K562 (cell line): ENCODE data around the gene RAB38. TPM values are rescaled to one million over a fixed set of nuclear protein-coding genes. Genes with fewer than 3 reads are reported as not detected.

Experiments
- ATAC-seq: fragments of 200-7000 bp; cut with Tn5 transposase; 3 replicates; pipeline ENCODE4 v1.9.1; 2020; ENCODE audit warnings: moderate library complexity
- BruUV-seq: library from RNA; stranded (reverse); fragments of 400-500 nt; replicated peaks from 2 replicates; lab custom pipeline; 2021; lab: Mats Ljungman, UMichigan
- CTCF ChIA-PET: fragments of 300-600 bp; formaldehyde crosslinking; extraction: SDS; loops from one replicate; lab custom pipeline; 2021; ENCODE audit warnings: low intra/inter-chr PET ratio; lab: Yijun Ruan, JAX
- POLR2A ChIA-PET: fragments of 300-600, 350-650 bp; sonication (Branson Sonifier 250); formaldehyde crosslinking; extraction: SDS; loops from one replicate; lab custom pipeline; 2021; ENCODE audit warnings: antibody characterized with exemption, inconsistent platforms; lab: Yijun Ruan, JAX
- DNase-seq, 4 experiments: peaks; one replicate each; pipeline versions ENCODE4 v3.0.0 to v3.0.0-alpha.2; 2011 to 2018; ENCODE audit warnings: low spot score in 3 of 4, mixed read lengths in 3 of 4; ENCODE audit errors: extremely low read depth in 1 of 4
- FAIRE-seq: peaks from 2 replicates; lab custom pipeline; 2011; peaks lifted over from hg19 to GRCh38; lab: Jason Lieb, UNC
- H2AFZ ChIP-seq: 2 replicates; pipeline ENCODE4 v1.6.0; 2011; ENCODE audit warnings: low read depth, low read length, control low read depth, inconsistent platforms
- H3K27ac ChIP-seq: fragments of 200-600 bp; 3 replicates; pipeline ENCODE4 v1.8.0; 2011; ENCODE audit warnings: low read depth, mild to moderate bottlenecking, control low read depth, inconsistent platforms, low read length, moderate library complexity, mixed read lengths; ENCODE audit errors: extremely low read depth
- H3K27me3 ChIP-seq, 2 experiments: fragments of 300-600 bp in 1 of 2; 2 replicates in 1 of 2; 3 replicates in 1 of 2; pipeline versions ENCODE4 v1.6.0 to v1.8.0; 2011; ENCODE audit warnings: inconsistent platforms in 2 of 2, low read length in 2 of 2, mild to moderate bottlenecking in 1 of 2, mixed read lengths in 1 of 2, moderate library complexity in 1 of 2; ENCODE audit not compliant: control insufficient read depth in 2 of 2, insufficient read depth in 2 of 2
- H3K36me3 ChIP-seq: fragments of 300-600 bp; 3 replicates; pipeline ENCODE4 v1.8.0; 2011; ENCODE audit warnings: mild to moderate bottlenecking, low read length, inconsistent platforms; ENCODE audit not compliant: control insufficient read depth, insufficient read depth
- H3K4me1 ChIP-seq, 2 experiments: fragments of 200-600 bp in 1 of 2; replicated peaks in 1 of 2; 2 replicates in 1 of 2; 3 replicates in 1 of 2; pipeline versions ENCODE4 v1.5.1 to v1.8.0; 2011; ENCODE audit warnings: inconsistent platforms in 2 of 2, low read length in 2 of 2, mild to moderate bottlenecking in 1 of 2, mixed read lengths in 1 of 2, moderate library complexity in 1 of 2; ENCODE audit not compliant: control insufficient read depth in 2 of 2, insufficient read depth in 2 of 2
- H3K4me2 ChIP-seq: 2 replicates; pipeline ENCODE4 v1.6.1; 2011; ENCODE audit warnings: low read length, control low read depth, inconsistent platforms, mixed read lengths; ENCODE audit not compliant: insufficient read depth
- H3K4me3 ChIP-seq: fragments of 200-600 bp; sonication (generic), shearing (Covaris generic); 2 replicates; pipeline ENCODE4 v1.5.1; 2016; ENCODE audit warnings: control low read depth, inconsistent platforms
- H3K79me2 ChIP-seq: fragments of 200-600 bp; 3 replicates; pipeline ENCODE4 v1.8.0; 2011; ENCODE audit warnings: low read length, inconsistent platforms; ENCODE audit not compliant: control insufficient read depth, insufficient read depth
- H3K9ac ChIP-seq, 2 experiments: 2 replicates each; pipeline versions ENCODE4 v1.6.0 to v1.6.1; 2011; ENCODE audit warnings: low read depth in 2 of 2, low read length in 2 of 2, control low read depth in 1 of 2, inconsistent platforms in 1 of 2, mild to moderate bottlenecking in 1 of 2, mixed read lengths in 1 of 2; ENCODE audit not compliant: insufficient read depth in 1 of 2
- H3K9me1 ChIP-seq: one replicate; pipeline ENCODE4 v1.6.0; 2011; ENCODE audit warnings: inconsistent platforms, mild to moderate bottlenecking, low read length, moderate library complexity; ENCODE audit not compliant: control insufficient read depth, insufficient read depth
- H3K9me3 ChIP-seq: replicated peaks from 2 replicates; pipeline ENCODE4 v1.5.1; 2011; ENCODE audit warnings: low read depth, low read length, inconsistent platforms; ENCODE audit not compliant: control insufficient read depth, insufficient read depth
- H4K20me1 ChIP-seq: replicated peaks from 2 replicates; pipeline ENCODE4 v1.6.1; 2011; ENCODE audit warnings: low read length, inconsistent platforms, mixed read lengths; ENCODE audit not compliant: control insufficient read depth, insufficient read depth
- CBX5 ChIP-seq: IDR thresholded peaks from 2 replicates; pipeline ENCODE4 v1.6.1; 2014; ENCODE audit warnings: low read depth, borderline replicate concordance
- CCAR2 ChIP-seq: fragments of 200-400 bp; formaldehyde crosslinking; IDR thresholded peaks from 2 replicates; pipeline ENCODE4 v1.6.1; 2017; ENCODE audit warnings: mild to moderate bottlenecking, low read depth, low read length
- EGR1 ChIP-seq: fragments of 450-650 bp; conservative IDR thresholded peaks from 2 replicates; pipeline ENCODE4 v1.6.1; 2017; ENCODE audit warnings: mild to moderate bottlenecking
- ETV1 ChIP-seq: fragments of 450-650 bp; conservative IDR thresholded peaks from 2 replicates; pipeline ENCODE4 v1.6.1; 2016; ENCODE audit warnings: missing genetic modification characterization, control low read depth, low read depth, missing compliant biosample characterization
- FOXK2 ChIP-seq, 2 experiments: fragments of 450-650 bp; IDR thresholded peaks in 1 of 2; conservative IDR thresholded peaks in 1 of 2; 2 replicates each; pipeline ENCODE4 v1.6.1; 2016; ENCODE audit warnings: low read depth in 2 of 2, mild to moderate bottlenecking in 1 of 2
- GATAD2B ChIP-seq: fragments of 450-650 bp; IDR thresholded peaks from 2 replicates; pipeline ENCODE4 v1.6.1; 2017; ENCODE audit warnings: mild to moderate bottlenecking, borderline replicate concordance
- POLR2AphosphoS5 ChIP-seq: IDR thresholded peaks from 2 replicates; pipeline ENCODE4 v1.6.1; 2011; ENCODE audit warnings: mild to moderate bottlenecking, low read depth, low read length, moderate library complexity; ENCODE audit not compliant: control insufficient read depth, insufficient read depth
- SAFB ChIP-seq: fragments of 200-400 bp; formaldehyde crosslinking; IDR thresholded peaks from 2 replicates; pipeline ENCODE4 v1.6.1; 2017; ENCODE audit warnings: low read depth, low read length, borderline replicate concordance
- SETDB1 ChIP-seq: IDR thresholded peaks from one replicate; pipeline ENCODE4 v1.6.1; 2012; ENCODE audit warnings: low read length, control low read depth, inconsistent platforms
- SMAD3 ChIP-seq: fragments of 450-650 bp; formaldehyde crosslinking; conservative IDR thresholded peaks from 2 replicates; pipeline ENCODE4 v1.4.0; 2020; ENCODE audit warnings: mild to moderate bottlenecking
- ZBTB7A ChIP-seq: IDR thresholded peaks from 2 replicates; pipeline ENCODE4 v1.6.1; 2011; ENCODE audit warnings: low read depth, mild to moderate bottlenecking, low read length, moderate library complexity, borderline replicate concordance; ENCODE audit not compliant: control insufficient read depth
- ZFPM2 ChIP-seq: fragments of 250-450 bp; sonication (Bioruptor Pico); IDR thresholded peaks from 2 replicates; pipeline ENCODE4 v1.5.1; 2022; ENCODE audit warnings: mild to moderate bottlenecking
- ZNF143 ChIP-seq: sonication (generic); formaldehyde crosslinking; IDR thresholded peaks from 2 replicates; pipeline ENCODE4 v1.9.0; 2022; ENCODE audit warnings: mild to moderate bottlenecking, missing genetic modification reagents
- WGBS: fragments of 100-300 bp; shearing (Covaris generic); methylation state at CpG from one replicate; pipeline ENCODE4 v1.1.6; 2016; ENCODE audit warnings: low coverage, mixed read lengths; ENCODE audit not compliant: insufficient coverage; ENCODE audit errors: missing lambda C conversion rate; 5-methylcytosine and 5-hydroxymethylcytosine counted together
- in situ Hi-C: fragments of 300-500 bp; cut with MboI; formaldehyde crosslinking; loops from 4 replicates; pipeline ENCODE4 v1.15.0; 2018; ENCODE audit warnings: inconsistent platforms, mixed read lengths
- intact Hi-C: fragments of 100-400 bp; cut with micrococcal nuclease; formaldehyde crosslinking; loops from 2 replicates; pipeline ENCODE4 v1.14.2; 2022
- polyA plus RNA-seq, 8 experiments: library from polyadenylated mRNA; depleted of rRNA in 4 of 8; stranded (reverse) in 5 of 8; unstranded in 3 of 8; fragments of >200 nt; fragmentation: Nextera tagmentation in 2 of 8; fragmentation: Illumina TruSeq in 1 of 8; extraction: Ambion mirVana in 2 of 8; extraction: Trizol in 1 of 8; gene quantifications; 2 replicates each; pipeline versions ENCODE4 v1.2.1 to v1.2.3, GENCODE V29; 2011 to 2014; ENCODE audit warnings: inconsistent platforms in 1 of 8, missing spikeins in 1 of 8
- total RNA-seq, 7 experiments: library from RNA; depleted of rRNA in 6 of 7; stranded (reverse); fragments of >200 nt in 6 of 7; fragmentation: Illumina TruSeq in 2 of 7; extraction: Trizol in 2 of 7; gene quantifications; 2 replicates each; pipeline versions ENCODE4 v1.2.1 to v1.2.3, GENCODE V29; 2011 to 2021; ENCODE audit warnings: low replicate concordance in 1 of 7
- TF ChIP-seq, protein P1 (sequence below): sonication (generic); formaldehyde crosslinking; IDR thresholded peaks from 2 replicates; pipeline ENCODE4 v1.8.1; 2023; ENCODE audit warnings: mild to moderate bottlenecking, missing genetic modification reagents
- TF ChIP-seq, protein P2 (sequence below): fragments of 250-450 bp; sonication (Bioruptor Pico); IDR thresholded peaks from 2 replicates; pipeline ENCODE4 v1.4.0; 2020
- TF ChIP-seq, protein P3 (sequence below), 2 experiments: fragments of 150-350 bp in 1 of 2; IDR thresholded peaks; 2 replicates each; pipeline ENCODE4 v1.6.1; 2012 to 2016; ENCODE audit warnings: low read depth in 2 of 2, low read length in 2 of 2, mild to moderate bottlenecking in 1 of 2, moderate library complexity in 1 of 2

RAB38 gene
- total and polyA plus RNA-seq, 9 of the 15 experiments (the other 6 are each of a cell fraction or from before 2014, with no cell fraction given) = 0.59 to 2.9 (median 2.2) TPM

DNA sequence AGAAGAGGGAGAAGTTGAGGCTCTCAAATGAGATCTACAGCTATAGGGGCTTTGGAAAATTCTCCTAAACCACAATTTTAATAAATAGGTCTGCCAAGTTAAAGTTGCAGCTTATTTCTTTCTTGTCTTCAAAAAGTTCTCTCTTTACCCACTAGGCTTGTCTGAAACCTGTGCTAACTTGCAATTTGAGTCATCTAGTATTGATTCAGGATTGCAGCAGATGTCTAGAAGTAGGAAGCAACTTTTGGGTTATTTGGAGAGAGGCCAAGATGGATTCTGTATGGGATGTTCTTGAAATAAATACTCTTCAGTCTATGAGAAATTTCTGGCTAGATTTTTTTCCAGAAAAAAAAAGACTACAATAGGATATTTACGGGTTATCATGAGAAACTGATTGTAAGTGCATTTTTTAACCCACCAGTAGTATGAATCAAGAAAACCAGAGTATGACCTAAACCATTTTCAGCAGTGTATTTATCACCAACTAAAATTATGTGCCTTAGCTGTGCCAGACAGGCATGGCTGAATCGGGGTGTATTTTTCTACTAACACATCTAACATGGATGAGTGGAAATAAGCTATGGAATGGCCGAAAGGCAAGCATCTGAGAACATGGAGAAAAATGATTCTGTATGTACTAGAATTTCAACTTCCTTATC is 4.9 kb upstream of the RAB38 start:
- ATAC-seq = no peak
- H3K27me3 ChIP-seq = no peaks in the 10 kb centered on the region
- no TSS peak for BruUV-seq
- H3K9ac ChIP-seq = no peak overlapping the region
- ChIA-PET CTCF (no interaction called here), POLR2A (interaction anchor here (1.6 kb wide), 1 partner anchor 10 kb away, joined by 6 read pairs; no protein-coding TSS in a partner anchor)
- no peak overlapping the region for H3K27ac ChIP-seq
- peaks cover 0 to 2% of the 10 kb centered on the region in 2 experiments; a peak in 2 of 5 replicates for H3K4me1 ChIP-seq
- no peaks in the 10 kb centered on the region for H4K20me1 ChIP-seq
- no peaks in the 10 kb centered on the region for H3K79me2 ChIP-seq
- no peak overlapping the region for H3K4me2 ChIP-seq
- in situ Hi-C loops = no loop called here
- TF ChIP-seq SAFB (no peak), CBX5 (no peak), ZBTB7A (no peak), FOXK2 (conservative IDR thresholded peaks at IDR 0.05 in 1 of 2, IDR thresholded peaks at IDR 0.05 in 1 of 2; ENCODE audit: low read depth in 2 of 2) (no peak), ETV1 (no peak), GATAD2B (no peak), ZNF143 (CRISPR knock-in tag) (no peak), SETDB1 (no peak), CCAR2 (no peak), EGR1 (no peak), POLR2AphosphoS5 (no peak), ZFPM2 (CRISPR knock-in tag) (no peak), SMAD3 (CRISPR knock-in tag) (no peak)
- TF ChIP-seq, protein P1, sequence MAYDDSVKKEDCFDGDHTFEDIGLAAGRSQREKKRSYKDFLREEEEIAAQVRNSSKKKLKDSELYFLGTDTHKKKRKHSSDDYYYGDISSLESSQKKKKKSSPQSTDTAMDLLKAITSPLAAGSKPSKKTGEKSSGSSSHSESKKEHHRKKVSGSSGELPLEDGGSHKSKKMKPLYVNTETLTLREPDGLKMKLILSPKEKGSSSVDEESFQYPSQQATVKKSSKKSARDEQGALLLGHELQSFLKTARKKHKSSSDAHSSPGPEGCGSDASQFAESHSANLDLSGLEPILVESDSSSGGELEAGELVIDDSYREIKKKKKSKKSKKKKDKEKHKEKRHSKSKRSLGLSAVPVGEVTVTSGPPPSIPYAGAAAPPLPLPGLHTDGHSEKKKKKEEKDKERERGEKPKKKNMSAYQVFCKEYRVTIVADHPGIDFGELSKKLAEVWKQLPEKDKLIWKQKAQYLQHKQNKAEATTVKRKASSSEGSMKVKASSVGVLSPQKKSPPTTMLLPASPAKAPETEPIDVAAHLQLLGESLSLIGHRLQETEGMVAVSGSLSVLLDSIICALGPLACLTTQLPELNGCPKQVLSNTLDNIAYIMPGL (CRISPR knock-in tag) = no peak
- TF ChIP-seq, protein P2, sequence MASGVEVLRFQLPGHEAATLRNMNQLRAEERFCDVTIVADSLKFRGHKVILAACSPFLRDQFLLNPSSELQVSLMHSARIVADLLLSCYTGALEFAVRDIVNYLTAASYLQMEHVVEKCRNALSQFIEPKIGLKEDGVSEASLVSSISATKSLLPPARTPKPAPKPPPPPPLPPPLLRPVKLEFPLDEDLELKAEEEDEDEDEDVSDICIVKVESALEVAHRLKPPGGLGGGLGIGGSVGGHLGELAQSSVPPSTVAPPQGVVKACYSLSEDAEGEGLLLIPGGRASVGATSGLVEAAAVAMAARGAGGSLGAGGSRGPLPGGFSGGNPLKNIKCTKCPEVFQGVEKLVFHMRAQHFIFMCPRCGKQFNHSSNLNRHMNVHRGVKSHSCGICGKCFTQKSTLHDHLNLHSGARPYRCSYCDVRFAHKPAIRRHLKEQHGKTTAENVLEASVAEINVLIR (CRISPR knock-in tag) = no peak
- TF ChIP-seq, protein P3, sequence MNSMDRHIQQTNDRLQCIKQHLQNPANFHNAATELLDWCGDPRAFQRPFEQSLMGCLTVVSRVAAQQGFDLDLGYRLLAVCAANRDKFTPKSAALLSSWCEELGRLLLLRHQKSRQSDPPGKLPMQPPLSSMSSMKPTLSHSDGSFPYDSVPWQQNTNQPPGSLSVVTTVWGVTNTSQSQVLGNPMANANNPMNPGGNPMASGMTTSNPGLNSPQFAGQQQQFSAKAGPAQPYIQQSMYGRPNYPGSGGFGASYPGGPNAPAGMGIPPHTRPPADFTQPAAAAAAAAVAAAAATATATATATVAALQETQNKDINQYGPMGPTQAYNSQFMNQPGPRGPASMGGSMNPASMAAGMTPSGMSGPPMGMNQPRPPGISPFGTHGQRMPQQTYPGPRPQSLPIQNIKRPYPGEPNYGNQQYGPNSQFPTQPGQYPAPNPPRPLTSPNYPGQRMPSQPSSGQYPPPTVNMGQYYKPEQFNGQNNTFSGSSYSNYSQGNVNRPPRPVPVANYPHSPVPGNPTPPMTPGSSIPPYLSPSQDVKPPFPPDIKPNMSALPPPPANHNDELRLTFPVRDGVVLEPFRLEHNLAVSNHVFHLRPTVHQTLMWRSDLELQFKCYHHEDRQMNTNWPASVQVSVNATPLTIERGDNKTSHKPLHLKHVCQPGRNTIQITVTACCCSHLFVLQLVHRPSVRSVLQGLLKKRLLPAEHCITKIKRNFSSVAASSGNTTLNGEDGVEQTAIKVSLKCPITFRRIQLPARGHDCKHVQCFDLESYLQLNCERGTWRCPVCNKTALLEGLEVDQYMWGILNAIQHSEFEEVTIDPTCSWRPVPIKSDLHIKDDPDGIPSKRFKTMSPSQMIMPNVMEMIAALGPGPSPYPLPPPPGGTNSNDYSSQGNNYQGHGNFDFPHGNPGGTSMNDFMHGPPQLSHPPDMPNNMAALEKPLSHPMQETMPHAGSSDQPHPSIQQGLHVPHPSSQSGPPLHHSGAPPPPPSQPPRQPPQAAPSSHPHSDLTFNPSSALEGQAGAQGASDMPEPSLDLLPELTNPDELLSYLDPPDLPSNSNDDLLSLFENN (IDR thresholded peaks at IDR 0.05; ENCODE audit: low read depth in 2 of 2, low read length in 2 of 2) = no peak
- TF ChIP-seq, all 486 proteins: peak for 0
- WGBS = 0% methylated on average over 3 of the region's 3 CpGs
- FAIRE-seq (no peak), DNase-seq (no peak)
- Histone ChIP-seq H2AFZ (no peak overlapping the region), H3K9me3 (no peaks in the 10 kb centered on the region), H3K36me3 (no peaks in the 10 kb centered on the region), H3K9me1 (no peaks in the 10 kb centered on the region), H3K4me3 (no peak overlapping the region)
- intact Hi-C loops = no loop called here
